Germinal center (tissue), 1 donor: ENCODE results near the gene FLNC.

Experiments
- DNase-seq: peaks from one replicate; pipeline ENCODE4 v3.0.0; 2012; ENCODE audit warnings: mixed read lengths, low spot score

The FLNC gene

GRCh38 chr7:128846781-128847444 lies 16.7 kb downstream of the FLNC start:
- DNase-seq = no peak

DNA sequence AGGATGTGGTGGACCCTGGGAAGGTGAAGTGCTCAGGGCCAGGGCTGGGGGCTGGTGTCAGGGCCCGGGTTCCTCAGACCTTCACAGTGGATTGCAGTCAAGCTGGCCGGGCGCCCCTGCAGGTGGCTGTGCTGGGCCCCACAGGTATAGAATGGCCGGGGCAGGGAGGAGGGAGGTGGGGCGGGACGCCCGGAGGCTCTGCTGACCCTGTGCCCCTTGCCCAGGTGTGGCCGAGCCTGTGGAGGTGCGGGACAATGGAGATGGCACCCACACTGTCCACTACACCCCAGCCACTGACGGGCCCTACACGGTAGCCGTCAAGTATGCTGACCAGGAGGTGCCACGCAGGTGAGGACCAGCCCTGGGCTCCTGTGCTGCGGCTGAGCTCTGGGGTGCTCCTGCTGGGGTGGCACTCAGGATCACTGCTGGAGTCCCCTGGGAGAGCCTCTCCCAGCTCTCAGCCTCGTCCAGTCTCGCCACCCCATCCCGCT lies 17.6 kb downstream of the FLNC start:
- no peak for DNase-seq

- DNase-seq = no peak
Observed at GRCh38 chr7:128848289-128849155, 18.3 kb downstream of the FLNC start.

DNA sequence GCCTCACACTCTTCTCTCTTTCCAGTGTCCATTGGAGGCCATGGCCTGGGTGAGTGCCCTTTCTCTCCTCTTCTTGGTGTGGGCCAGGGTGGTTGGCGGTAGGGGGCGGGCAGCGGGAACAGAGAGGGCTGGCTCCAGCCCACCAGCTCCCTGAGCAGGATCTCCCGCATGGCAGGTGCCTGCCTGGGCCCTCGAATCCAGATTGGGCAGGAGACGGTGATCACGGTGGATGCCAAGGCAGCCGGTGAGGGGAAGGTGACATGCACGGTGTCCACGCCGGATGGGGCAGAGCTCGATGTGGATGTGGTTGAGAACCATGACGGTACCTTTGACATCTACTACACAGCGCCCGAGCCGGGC lies 18.9 kb downstream of the FLNC start:
- no peak for DNase-seq

- no peak for DNase-seq
Observed at GRCh38 chr7:128849804-128850490, 19.7 kb downstream of the FLNC start.

- no peak for DNase-seq
Observed at GRCh38 chr7:128852537-128853254, 22.5 kb downstream of the FLNC start.

DNA sequence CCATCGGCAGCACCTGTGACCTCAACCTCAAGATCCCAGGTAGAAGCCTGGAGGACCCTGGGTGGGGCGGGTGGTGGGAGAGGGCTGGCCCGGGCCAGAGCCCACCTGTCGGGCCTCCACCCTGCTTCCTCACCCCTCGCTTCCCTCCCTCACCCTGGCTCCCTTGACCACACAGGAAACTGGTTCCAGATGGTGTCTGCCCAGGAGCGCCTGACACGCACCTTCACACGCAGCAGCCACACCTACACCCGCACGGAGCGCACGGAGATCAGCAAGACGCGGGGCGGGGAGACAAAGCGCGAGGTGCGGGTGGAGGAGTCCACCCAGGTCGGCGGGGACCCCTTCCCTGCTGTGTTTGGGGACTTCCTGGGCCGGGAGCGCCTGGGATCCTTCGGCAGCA lies 23.6 kb downstream of the FLNC start:
- no peak for DNase-seq

DNA sequence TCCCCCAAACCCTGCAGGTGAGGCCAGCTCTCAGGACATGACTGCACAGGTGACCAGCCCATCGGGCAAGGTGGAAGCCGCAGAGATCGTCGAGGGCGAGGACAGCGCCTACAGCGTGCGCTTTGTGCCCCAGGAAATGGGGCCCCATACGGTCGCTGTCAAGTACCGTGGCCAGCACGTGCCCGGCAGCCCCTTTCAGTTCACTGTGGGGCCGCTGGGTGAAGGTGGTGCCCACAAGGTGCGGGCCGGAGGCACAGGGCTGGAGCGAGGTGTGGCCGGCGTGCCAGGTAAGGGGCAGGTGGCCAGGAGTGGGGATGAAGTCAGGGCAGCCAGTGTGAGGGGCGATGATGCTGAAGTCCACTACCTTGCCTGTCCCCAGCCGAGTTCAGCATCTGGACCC lies 24.2 kb downstream of the FLNC start:
- no peak for DNase-seq

DNA sequence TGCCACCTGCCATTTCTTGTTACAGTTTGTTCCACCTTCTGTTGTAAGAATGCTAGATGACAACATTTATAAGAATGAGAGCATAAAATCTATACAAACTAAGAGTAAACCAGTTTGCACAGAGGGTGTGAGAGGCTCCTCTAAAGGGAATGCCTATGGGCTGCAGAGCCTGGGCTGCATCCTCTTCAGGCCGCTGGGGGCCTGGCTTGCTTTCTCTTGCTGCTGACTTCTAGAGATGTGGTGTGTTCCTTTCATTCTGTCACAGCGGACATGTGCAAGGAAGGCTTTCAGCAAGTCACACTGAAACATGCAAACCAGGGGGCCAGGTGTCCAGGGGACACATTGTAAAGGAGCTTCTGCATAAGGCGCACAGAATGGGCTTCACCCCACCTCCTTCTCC lies 25.4 kb downstream of the FLNC start:
- DNase-seq = no peak

- no peak for DNase-seq
Observed at GRCh38 chr7:128856001-128856718, 26.0 kb downstream of the FLNC start.

DNA sequence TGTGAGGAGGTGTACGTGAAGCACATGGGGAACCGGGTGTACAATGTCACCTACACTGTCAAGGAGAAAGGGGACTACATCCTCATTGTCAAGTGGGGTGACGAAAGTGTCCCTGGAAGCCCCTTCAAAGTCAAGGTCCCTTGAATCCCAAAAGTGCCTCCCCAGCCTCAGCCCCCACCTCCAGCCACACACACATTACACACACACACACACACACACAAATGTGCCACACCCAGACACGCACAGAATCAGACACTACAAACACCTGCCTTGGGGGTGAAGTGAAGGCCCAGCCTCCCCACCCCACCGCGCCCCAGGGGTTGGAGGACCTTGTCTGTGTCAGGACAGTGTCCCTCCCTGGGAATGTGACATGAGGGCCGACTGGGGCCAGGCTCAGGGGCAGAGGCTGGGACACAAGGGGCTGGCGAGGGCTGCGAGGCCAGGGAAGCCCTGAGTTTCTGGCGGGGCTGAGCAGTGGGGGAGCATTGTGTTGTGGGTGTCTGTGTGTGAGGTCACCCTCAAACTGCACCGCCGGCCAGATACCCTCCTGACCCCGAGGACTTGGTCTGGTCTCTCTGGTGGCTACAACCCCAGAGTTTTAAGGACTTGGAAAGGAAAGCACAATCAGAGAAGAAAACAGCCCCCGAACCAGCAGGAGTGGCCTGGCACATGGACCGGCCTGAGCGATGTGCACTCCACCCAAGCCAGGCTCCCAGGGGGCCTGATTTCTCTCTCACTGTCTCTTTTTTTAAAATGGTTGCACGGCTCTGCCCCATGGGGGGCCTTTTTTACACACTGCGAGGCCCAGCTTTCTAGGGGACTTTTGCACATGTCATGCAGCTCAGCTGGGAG lies 28.4 kb downstream of the FLNC start:
- no peak for DNase-seq

- no peak for DNase-seq
Observed at GRCh38 chr7:128859232-128860157, 29.3 kb downstream of the FLNC start.

DNA sequence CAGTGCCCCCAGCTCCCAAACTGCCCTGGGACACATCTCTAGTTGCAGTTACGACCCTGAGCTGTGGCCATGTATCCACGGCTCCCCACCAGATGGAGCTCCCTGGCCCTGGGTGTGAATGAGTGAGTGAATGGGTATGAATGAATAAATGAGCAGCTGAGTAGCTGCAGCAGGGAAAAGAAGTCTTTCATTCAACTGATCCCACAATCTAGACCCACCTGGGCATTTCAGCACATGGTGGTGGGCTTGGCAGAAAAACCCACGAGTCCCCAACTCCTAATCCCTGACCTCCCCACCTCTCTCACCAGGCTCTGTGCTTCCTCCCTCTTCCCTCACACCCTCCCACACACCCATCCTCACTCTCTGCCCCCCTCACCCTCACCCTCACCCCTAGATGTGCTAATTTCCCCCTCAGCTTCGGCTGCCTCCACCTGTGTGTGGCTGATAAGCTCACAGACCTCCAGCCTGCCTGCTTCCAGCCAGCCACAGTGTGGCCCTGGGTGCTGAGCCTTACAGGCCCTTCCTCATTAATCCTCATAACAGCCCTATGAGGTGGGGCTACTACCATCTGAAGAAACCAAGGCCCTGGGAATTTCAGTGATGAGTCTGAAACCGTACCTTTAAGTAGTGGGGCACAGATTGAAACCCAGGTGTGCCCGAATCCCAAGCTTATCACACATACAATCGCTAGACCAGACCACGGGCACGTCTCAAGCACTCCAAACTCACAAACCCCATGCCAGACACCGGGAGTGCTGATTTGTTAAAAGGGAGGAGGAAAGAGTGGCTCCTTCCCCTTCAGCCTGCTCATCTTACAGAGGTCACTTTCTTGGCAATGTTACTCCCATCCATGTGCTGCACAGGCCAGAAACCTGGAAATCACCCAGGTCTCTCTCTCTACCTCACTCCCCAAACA lies 30.2 kb downstream of the FLNC start:
- no peak for DNase-seq

GRCh38 chr7:128861957-128862570 lies 31.9 kb downstream of the FLNC start:
- DNase-seq = no peak

DNA sequence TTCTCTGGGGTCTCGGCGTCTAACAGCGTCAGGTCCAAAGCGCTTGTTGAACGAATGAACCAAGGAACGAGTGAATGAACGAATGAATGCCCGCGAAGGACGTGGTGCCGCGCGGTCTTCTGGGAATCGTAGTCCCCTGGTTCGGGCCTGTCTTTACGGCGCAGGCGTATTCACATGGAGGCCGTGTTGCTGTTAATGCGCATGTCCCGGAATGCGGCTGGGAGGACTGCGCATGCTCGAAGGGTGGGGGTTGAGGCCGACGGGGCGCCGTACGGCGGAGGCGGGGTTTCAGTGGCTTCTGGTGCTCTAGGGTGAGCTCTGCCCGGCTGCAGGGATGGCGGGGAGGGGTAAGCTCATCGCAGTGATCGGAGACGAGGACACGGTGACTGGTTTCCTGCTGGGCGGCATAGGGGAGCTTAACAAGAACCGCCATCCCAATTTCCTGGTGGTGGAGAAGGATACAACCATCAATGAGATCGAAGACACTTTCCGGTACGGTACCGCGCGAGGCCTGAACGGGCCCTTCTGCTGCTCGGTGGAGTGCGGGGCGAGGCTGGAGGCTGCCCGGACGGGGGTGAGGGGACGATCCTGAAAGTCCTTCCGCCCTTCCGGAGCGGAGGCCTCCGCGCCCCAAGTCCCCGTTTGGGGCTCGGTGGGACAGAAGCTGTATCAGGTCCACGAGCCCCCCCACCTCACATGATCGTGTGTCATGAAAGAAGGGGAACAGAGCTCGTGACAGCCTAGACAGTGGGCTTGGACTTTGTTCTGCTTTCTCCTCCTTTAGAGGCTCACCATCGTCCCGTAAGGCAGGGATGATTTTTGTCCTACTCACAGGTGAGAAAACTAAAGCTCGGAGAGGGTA lies 32.6 kb downstream of the FLNC start, which contains the start of gene ATP6V1F:
TSS of gene ATP6V1F (plus strand) at position 286 of the 862 bp plus-strand sequence. CDS start at position 335, 49 bp downstream.
- DNase-seq = peak; percentile 99

DNA sequence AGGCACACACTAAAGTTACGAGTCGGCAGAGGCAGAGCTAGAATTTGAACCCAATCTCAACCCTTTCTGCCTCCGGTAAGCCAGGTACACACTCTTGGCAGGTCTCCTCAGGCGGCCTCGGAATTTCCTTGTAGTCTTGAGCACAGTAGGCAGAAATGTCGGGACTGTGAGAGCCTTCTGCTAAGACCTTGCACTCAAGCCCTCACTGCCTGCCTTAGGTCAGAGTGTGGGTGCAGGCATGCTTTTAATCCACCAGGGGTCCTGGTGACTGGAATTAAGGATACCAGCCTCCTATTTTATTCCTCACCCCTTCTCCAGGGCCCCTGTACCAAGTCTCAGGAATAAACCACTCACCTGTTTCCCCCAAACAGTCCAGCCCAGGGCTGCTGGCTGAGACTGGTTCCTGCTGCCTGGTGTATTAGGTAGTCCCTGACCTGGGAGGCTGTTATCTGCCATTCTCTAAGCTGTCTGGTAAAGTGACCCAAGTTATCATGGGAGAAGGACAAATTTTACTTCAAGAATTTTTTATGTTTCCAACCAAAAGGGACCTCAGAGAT lies 33.3 kb downstream of the FLNC start:
- DNase-seq = peak; percentile 55
